ENCODE measurements around the gene FBXO9. TPM values are rescaled to one million over a fixed set of nuclear protein-coding genes. Genes with fewer than 3 reads are reported as not detected.
A peak's percentile ranks its signal among the peaks of the same experiment; 100 is the strongest.

FBXO9 gene
- total and polyA plus RNA-seq, 7 experiments from 2014 or later = 52.3 to 133 (median 72.3) TPM

DNA sequence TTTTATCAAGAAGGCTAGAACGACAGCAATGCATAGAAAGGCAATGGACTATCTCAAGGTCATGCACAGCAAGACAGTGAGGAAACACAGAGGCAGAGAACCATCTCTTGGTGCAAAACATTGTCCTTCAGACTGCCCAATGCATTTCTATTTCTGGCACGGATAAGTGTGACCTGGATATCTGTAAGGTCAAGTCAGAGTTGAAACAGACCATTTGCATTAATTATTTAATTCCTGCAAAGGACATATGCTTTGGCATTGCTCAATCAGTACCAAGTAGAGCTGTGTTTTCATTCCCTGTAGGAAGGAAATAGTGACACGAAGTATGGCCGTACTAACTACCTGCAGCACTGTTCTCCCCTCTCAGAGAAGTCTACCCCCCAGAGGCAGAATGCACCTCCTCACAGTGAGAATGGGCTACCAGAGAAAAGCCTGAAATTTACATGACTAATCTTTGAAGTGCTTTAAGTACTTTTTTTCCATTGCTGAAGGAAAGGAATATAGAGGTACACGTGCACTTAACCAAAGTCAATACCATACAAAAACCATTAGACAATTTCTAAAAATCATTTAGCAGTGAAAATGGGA lies 38.0 kb upstream of the FBXO9 start:
- H3K36me3 Mint-ChIP-seq = peaks cover 19 to 66% (median 44%) of the 10 kb centered on the region in 5 donors
- intact Hi-C loops (cut with micrococcal nuclease) = no loop called here
- peaks cover 3 to 12% (median 8%) of the 10 kb centered on the region in 7 donors for H3K4me1 Mint-ChIP-seq
- H3K4me3 Mint-ChIP-seq = no peak overlapping the region
- H3K9me3 ChIP-seq (ENCODE audit: control insufficient read depth in 2 of 3, low read length in 3 of 3) = no peaks in the 10 kb centered on the region
- no peak for DNase-seq
- no peak overlapping the region for H3K4me3 ChIP-seq (ENCODE audit: low read length)
- no peak overlapping the region for H3K27ac ChIP-seq (ENCODE audit: low read depth, low read length)
- H3K9me3 Mint-ChIP-seq = peaks cover 0 to 4% (median 0%) of the 10 kb centered on the region in 11 donors
- POLR2A ChIA-PET = no interaction called here
- no peaks in the 10 kb centered on the region for H3K27me3 ChIP-seq (ENCODE audit: control insufficient read depth in 2 of 2, insufficient read depth in 2 of 2, low read length in 2 of 2)
- CTCF ChIA-PET = no interaction called here
- H3K27me3 Mint-ChIP-seq = no peaks in the 10 kb centered on the region
- ATAC-seq = no peak
- no peaks in the 10 kb centered on the region for H3K4me1 ChIP-seq (ENCODE audit: control insufficient read depth in 2 of 2, insufficient read depth in 2 of 2, low read length in 2 of 2)
- H3K36me3 ChIP-seq (ENCODE audit: control insufficient read depth in 2 of 3, insufficient read depth in 3 of 3, low read length in 3 of 3) = peaks cover 0 to 48% (median 0%) of the 10 kb centered on the region in 3 experiments
- no peak overlapping the region for H3K27ac Mint-ChIP-seq

DNA sequence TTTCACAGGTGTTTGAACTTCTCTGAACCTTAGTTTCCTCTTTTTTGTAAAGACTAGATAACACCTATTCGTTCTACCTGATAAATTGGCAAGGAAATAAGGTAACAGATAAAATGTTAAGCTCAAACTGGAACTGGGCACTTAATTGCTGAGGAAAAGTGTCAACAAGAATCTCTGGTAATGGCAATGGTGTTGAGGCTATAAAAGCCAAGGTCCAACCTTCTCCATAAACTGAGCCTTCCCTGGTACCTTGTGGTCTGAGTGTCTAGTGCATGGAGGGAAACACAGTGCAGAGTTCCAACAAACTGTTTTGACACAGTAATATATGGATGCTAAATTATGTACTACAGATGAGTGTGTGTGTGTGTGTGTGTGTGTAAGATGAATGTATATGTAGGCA lies 36.7 kb upstream of the FBXO9 start:
- Histone ChIP-seq H3K4me3 (ENCODE audit: low read length) (no peak overlapping the region), H3K9me3 (ENCODE audit: control insufficient read depth in 2 of 3, low read length in 3 of 3) (no peaks in the 10 kb centered on the region), H3K27me3 (ENCODE audit: control insufficient read depth in 2 of 2, insufficient read depth in 2 of 2, low read length in 2 of 2) (no peaks in the 10 kb centered on the region), H3K4me1 (ENCODE audit: control insufficient read depth in 2 of 2, insufficient read depth in 2 of 2, low read length in 2 of 2) (no peaks in the 10 kb centered on the region), H3K36me3 (ENCODE audit: control insufficient read depth in 2 of 3, insufficient read depth in 3 of 3, low read length in 3 of 3) (peaks cover 0 to 53% (median 0%) of the 10 kb centered on the region in 3 experiments), H3K27ac (ENCODE audit: low read depth, low read length) (no peak overlapping the region)
- ATAC-seq (no peak), DNase-seq (no peak)
- Mint-ChIP-seq H3K4me3 (no peak overlapping the region), H3K4me1 (peaks cover 0 to 12% (median 8%) of the 10 kb centered on the region in 7 donors), H3K27ac (no peak overlapping the region), H3K27me3 (no peaks in the 10 kb centered on the region), H3K9me3 (peaks cover 0 to 2% (median 0%) of the 10 kb centered on the region in 11 donors), H3K36me3 (peaks cover 25 to 64% (median 44%) of the 10 kb centered on the region in 5 donors)
- intact Hi-C loops (cut with micrococcal nuclease) = no loop called here
- ChIA-PET CTCF (no interaction called here), POLR2A (no interaction called here)

DNA sequence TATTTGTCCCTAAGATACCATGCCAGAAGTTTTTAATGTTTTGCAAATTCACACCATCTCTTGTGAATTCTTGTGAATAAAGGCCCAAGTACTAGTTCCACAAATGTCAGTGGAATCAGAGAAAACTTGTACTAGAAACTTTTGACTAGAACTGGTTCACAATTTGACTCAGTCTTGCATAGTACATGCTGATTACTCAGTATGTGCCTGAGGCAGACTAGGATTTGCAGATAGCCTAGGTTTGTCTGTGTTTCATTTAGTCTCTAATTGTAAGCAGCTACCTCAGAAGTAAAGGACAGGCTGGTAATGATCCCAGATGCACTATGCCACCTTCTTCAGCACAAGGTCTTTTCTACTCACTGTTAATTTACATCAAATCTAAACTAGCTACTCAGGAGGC lies 35.9 kb upstream of the FBXO9 start:
- POLR2A ChIA-PET = no interaction called here
- Mint-ChIP-seq H3K36me3 (peaks cover 21 to 66% (median 44%) of the 10 kb centered on the region in 5 donors), H3K4me1 (peaks cover 0 to 10% (median 7%) of the 10 kb centered on the region in 7 donors), H3K27me3 (no peaks in the 10 kb centered on the region), H3K9me3 (no peaks in the 10 kb centered on the region), H3K27ac (peak overlapping the region in 1 of 9 donors; percentile 18), H3K4me3 (no peak overlapping the region)
- Histone ChIP-seq H3K9me3 (ENCODE audit: control insufficient read depth in 2 of 3, low read length in 3 of 3) (no peaks in the 10 kb centered on the region), H3K27ac (ENCODE audit: low read depth, low read length) (no peak overlapping the region), H3K4me3 (ENCODE audit: low read length) (no peak overlapping the region), H3K4me1 (ENCODE audit: control insufficient read depth in 2 of 2, insufficient read depth in 2 of 2, low read length in 2 of 2) (no peaks in the 10 kb centered on the region), H3K36me3 (ENCODE audit: control insufficient read depth in 2 of 3, insufficient read depth in 3 of 3, low read length in 3 of 3) (peaks cover 0 to 61% (median 0%) of the 10 kb centered on the region in 3 experiments), H3K27me3 (ENCODE audit: control insufficient read depth in 2 of 2, insufficient read depth in 2 of 2, low read length in 2 of 2) (no peaks in the 10 kb centered on the region)
- ATAC-seq = no peak
- CTCF ChIA-PET = no interaction called here
- intact Hi-C loops (cut with micrococcal nuclease) = no loop called here
- no peak for DNase-seq

DNA sequence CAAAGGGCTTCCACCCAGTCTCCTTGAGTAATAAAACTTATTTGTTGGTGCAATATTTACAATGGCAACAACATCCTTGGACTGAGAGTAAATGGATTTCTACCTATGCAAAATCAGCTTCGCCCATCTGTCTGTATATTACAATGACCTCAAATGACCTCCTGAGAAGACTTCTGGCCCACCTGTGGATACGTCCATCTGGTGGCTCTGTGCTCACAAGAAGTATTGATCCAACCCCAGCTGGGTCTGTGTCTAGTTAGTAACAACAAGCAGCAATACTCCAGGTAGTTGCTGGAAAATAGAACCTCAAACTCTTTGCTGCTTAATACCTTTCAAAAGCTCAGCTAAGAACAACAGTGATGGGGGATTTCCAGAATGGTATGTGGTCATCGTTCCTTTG lies 35.4 kb upstream of the FBXO9 start:
- no peaks in the 10 kb centered on the region for H3K9me3 ChIP-seq (ENCODE audit: control insufficient read depth in 2 of 3, low read length in 3 of 3)
- no peaks in the 10 kb centered on the region for H3K27me3 ChIP-seq (ENCODE audit: control insufficient read depth in 2 of 2, insufficient read depth in 2 of 2, low read length in 2 of 2)
- ATAC-seq (no peak), DNase-seq (no peak)
- intact Hi-C loops (cut with micrococcal nuclease) = no loop called here
- H3K27ac ChIP-seq (ENCODE audit: low read depth, low read length) = no peak overlapping the region
- peaks cover 0 to 7% (median 4%) of the 10 kb centered on the region in 7 donors for H3K4me1 Mint-ChIP-seq
- peaks cover 0 to 65% (median 0%) of the 10 kb centered on the region in 3 experiments for H3K36me3 ChIP-seq (ENCODE audit: control insufficient read depth in 2 of 3, insufficient read depth in 3 of 3, low read length in 3 of 3)
- no peak overlapping the region for H3K27ac Mint-ChIP-seq
- no peaks in the 10 kb centered on the region for H3K9me3 Mint-ChIP-seq
- ChIA-PET POLR2A (no interaction called here), CTCF (no interaction called here)
- no peaks in the 10 kb centered on the region for H3K27me3 Mint-ChIP-seq
- no peak overlapping the region for H3K4me3 Mint-ChIP-seq
- no peak overlapping the region for H3K4me3 ChIP-seq (ENCODE audit: low read length)
- H3K4me1 ChIP-seq (ENCODE audit: control insufficient read depth in 2 of 2, insufficient read depth in 2 of 2, low read length in 2 of 2) = no peaks in the 10 kb centered on the region
- H3K36me3 Mint-ChIP-seq = peaks cover 21 to 68% (median 46%) of the 10 kb centered on the region in 5 donors

DNA sequence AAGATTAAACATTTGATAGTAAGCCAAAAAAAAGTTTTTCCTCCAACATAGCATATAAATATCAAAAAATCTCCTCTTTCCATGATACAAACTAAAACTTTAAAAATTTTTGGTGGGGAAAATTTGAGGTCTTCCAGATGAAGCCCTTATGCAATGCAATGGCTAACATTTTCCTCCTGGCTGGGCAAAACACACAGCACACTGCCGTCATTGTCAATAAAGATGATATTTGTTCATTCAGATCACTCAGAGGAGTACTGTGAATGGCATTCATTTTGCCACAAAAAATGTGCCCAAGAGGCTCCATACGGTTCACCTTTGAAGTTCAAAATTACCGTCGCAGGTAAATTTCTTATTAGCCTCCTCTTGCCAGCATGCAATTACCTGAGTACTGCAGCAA lies 33.9 kb upstream of the FBXO9 start:
- ATAC-seq = no peak
- Mint-ChIP-seq H3K27me3 (no peaks in the 10 kb centered on the region), H3K4me1 (peaks cover 0 to 7% (median 0%) of the 10 kb centered on the region in 7 donors), H3K36me3 (peaks cover 22 to 78% (median 43%) of the 10 kb centered on the region in 5 donors), H3K27ac (no peak overlapping the region), H3K9me3 (no peaks in the 10 kb centered on the region), H3K4me3 (no peak overlapping the region)
- no peaks in the 10 kb centered on the region for H3K4me1 ChIP-seq (ENCODE audit: control insufficient read depth in 2 of 2, insufficient read depth in 2 of 2, low read length in 2 of 2)
- no peaks in the 10 kb centered on the region for H3K27me3 ChIP-seq (ENCODE audit: control insufficient read depth in 2 of 2, insufficient read depth in 2 of 2, low read length in 2 of 2)
- intact Hi-C loops (cut with micrococcal nuclease) = no loop called here
- H3K36me3 ChIP-seq (ENCODE audit: control insufficient read depth in 2 of 3, insufficient read depth in 3 of 3, low read length in 3 of 3) = peaks cover 0 to 77% (median 0%) of the 10 kb centered on the region in 3 experiments
- DNase-seq = no peak
- ChIA-PET POLR2A (no interaction called here), CTCF (no interaction called here)
- no peak overlapping the region for H3K27ac ChIP-seq (ENCODE audit: low read depth, low read length)
- no peak overlapping the region for H3K4me3 ChIP-seq (ENCODE audit: low read length)
- H3K9me3 ChIP-seq (ENCODE audit: control insufficient read depth in 2 of 3, low read length in 3 of 3) = no peaks in the 10 kb centered on the region

DNA sequence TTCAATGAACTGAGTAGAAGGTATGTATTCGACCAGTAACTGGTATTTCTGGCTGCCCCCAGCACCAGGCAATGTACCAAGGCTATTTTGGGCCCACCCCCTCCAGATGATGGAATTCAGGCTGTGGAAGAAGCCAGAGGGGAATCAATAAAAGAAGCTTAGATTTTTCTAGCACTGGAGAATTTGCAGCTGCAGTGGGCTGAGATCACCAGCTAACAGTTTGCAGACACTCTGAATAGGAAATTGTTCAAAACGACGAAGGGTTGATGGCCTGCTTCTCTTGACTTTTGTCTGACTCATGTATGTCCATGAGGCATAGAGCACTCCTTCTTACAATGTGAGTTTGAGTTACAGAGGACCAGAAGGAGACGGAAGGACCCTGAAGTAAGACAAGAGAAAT lies 32.4 kb upstream of the FBXO9 start:
- intact Hi-C loops (cut with micrococcal nuclease) = no loop called here
- H3K27me3 ChIP-seq (ENCODE audit: control insufficient read depth in 2 of 2, insufficient read depth in 2 of 2, low read length in 2 of 2) = no peaks in the 10 kb centered on the region
- H3K36me3 ChIP-seq (ENCODE audit: control insufficient read depth in 2 of 3, insufficient read depth in 3 of 3, low read length in 3 of 3) = peaks cover 0 to 72% (median 0%) of the 10 kb centered on the region in 3 experiments
- ATAC-seq (no peak), DNase-seq (no peak)
- no peaks in the 10 kb centered on the region for H3K4me1 ChIP-seq (ENCODE audit: control insufficient read depth in 2 of 2, insufficient read depth in 2 of 2, low read length in 2 of 2)
- no peak overlapping the region for H3K27ac Mint-ChIP-seq
- POLR2A ChIA-PET = no interaction called here
- CTCF ChIA-PET = no interaction called here
- H3K27ac ChIP-seq (ENCODE audit: low read depth, low read length) = no peak overlapping the region
- peaks cover 24 to 73% (median 37%) of the 10 kb centered on the region in 5 donors for H3K36me3 Mint-ChIP-seq
- peaks cover 0 to 11% (median 3%) of the 10 kb centered on the region in 7 donors for H3K4me1 Mint-ChIP-seq
- H3K4me3 ChIP-seq (ENCODE audit: low read length) = no peak overlapping the region
- H3K4me3 Mint-ChIP-seq = no peak overlapping the region
- H3K27me3 Mint-ChIP-seq = no peaks in the 10 kb centered on the region
- no peaks in the 10 kb centered on the region for H3K9me3 Mint-ChIP-seq
- H3K9me3 ChIP-seq (ENCODE audit: control insufficient read depth in 2 of 3, low read length in 3 of 3) = no peaks in the 10 kb centered on the region

DNA sequence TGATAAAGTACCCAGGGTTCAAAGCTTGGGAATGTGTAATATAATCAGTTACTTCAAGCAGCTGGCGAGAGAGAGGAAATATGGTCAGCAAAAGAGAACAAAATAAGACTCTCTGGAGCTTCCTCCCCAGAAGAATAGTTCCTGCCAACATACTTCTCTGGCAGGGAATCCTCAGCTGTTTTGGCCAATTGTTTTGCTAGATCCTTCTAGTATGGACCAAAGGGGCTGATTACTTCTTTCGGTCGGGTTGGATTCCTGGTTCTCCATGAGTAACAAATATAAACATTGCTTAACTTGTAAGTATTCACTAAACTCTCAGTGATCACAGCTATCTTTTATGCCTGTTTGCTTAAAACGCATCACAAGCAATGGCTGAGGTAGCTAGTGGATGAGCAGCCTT lies 31.4 kb upstream of the FBXO9 start:
- no peak for DNase-seq
- Histone ChIP-seq H3K27me3 (ENCODE audit: control insufficient read depth in 2 of 2, insufficient read depth in 2 of 2, low read length in 2 of 2) (no peaks in the 10 kb centered on the region), H3K27ac (ENCODE audit: low read depth, low read length) (no peak overlapping the region), H3K9me3 (ENCODE audit: control insufficient read depth in 2 of 3, low read length in 3 of 3) (no peaks in the 10 kb centered on the region), H3K4me1 (ENCODE audit: control insufficient read depth in 2 of 2, insufficient read depth in 2 of 2, low read length in 2 of 2) (no peaks in the 10 kb centered on the region), H3K36me3 (ENCODE audit: control insufficient read depth in 2 of 3, insufficient read depth in 3 of 3, low read length in 3 of 3) (peaks cover 0 to 66% (median 0%) of the 10 kb centered on the region in 3 experiments), H3K4me3 (ENCODE audit: low read length) (no peak overlapping the region)
- no peak overlapping the region for H3K4me3 Mint-ChIP-seq
- peaks cover 20 to 73% (median 31%) of the 10 kb centered on the region in 5 donors for H3K36me3 Mint-ChIP-seq
- CTCF ChIA-PET = no interaction called here
- ATAC-seq = no peak
- POLR2A ChIA-PET = no interaction called here
- H3K27ac Mint-ChIP-seq = no peak overlapping the region
- intact Hi-C loops (cut with micrococcal nuclease) = no loop called here
- H3K4me1 Mint-ChIP-seq = peaks cover 0 to 11% (median 3%) of the 10 kb centered on the region in 7 donors
- H3K27me3 Mint-ChIP-seq = no peaks in the 10 kb centered on the region
- H3K9me3 Mint-ChIP-seq = no peaks in the 10 kb centered on the region
